Smooth muscle cell (in vitro differentiated cells): Measurements from ENCODE around the gene TMEM116. TPM values are rescaled to one million over a fixed set of nuclear protein-coding genes. Genes with fewer than 3 reads are reported as not detected.

Experiments
- DNase-seq: peaks from one replicate; lab custom pipeline; 2025; ENCODE audit not compliant: unreplicated experiment; lab: John Stamatoyannopoulos, UW
- H2AFZ ChIP-seq: fragments of 200-600 bp; sonication (generic); 2 replicates; pipeline ENCODE4 v1.6.0; 2016; ENCODE audit warnings: antibody characterized with exemption, low read depth, mild to moderate bottlenecking
- H3F3A ChIP-seq: fragments of 200-600 bp; sonication (generic); 2 replicates; pipeline ENCODE4 v1.6.0; 2017; ENCODE audit warnings: antibody characterized with exemption, low read depth
- H3K27ac ChIP-seq: fragments of 200-600 bp; sonication (generic); 2 replicates; pipeline ENCODE4 v1.5.1; 2016; ENCODE audit warnings: low read depth, mild to moderate bottlenecking
- H3K27me3 ChIP-seq: fragments of 200-600 bp; sonication (generic); 2 replicates; pipeline ENCODE4 v1.6.1; 2016; ENCODE audit warnings: low read depth, mild to moderate bottlenecking
- H3K36me3 ChIP-seq: fragments of 200-600 bp; sonication (generic); 2 replicates; pipeline ENCODE4 v1.5.1; 2016; ENCODE audit warnings: low read depth
- H3K4me1 ChIP-seq: fragments of 200-600 bp; sonication (generic); 2 replicates; pipeline ENCODE4 v1.5.1; 2016; ENCODE audit warnings: low read depth
- H3K4me2 ChIP-seq: fragments of 200-600 bp; sonication (generic); 2 replicates; pipeline ENCODE4 v1.6.0; 2016; ENCODE audit warnings: mild to moderate bottlenecking
- H3K4me3 ChIP-seq: fragments of 200-600 bp; sonication (generic); 2 replicates; pipeline ENCODE4 v1.5.1; 2016; ENCODE audit warnings: mild to moderate bottlenecking
- H3K79me2 ChIP-seq: fragments of 200-600 bp; sonication (generic); 2 replicates; pipeline ENCODE4 v1.6.0; 2016; ENCODE audit warnings: low read depth, mild to moderate bottlenecking
- H3K9ac ChIP-seq: fragments of 200-600 bp; sonication (generic); 2 replicates; pipeline ENCODE4 v1.6.0; 2016; ENCODE audit warnings: low read depth
- H3K9me3 ChIP-seq: fragments of 200-600 bp; sonication (generic); replicated peaks from 2 replicates; pipeline ENCODE4 v1.5.1; 2016; ENCODE audit warnings: low read depth
- H4K20me1 ChIP-seq: fragments of 200-600 bp; sonication (generic); 2 replicates; pipeline ENCODE4 v1.6.0; 2016; ENCODE audit warnings: low read depth
- WGBS: methylation state at CpG from one replicate; pipeline ENCODE4 v1.1.7; 2016; ENCODE audit warnings: low lambda C conversion rate; 5-methylcytosine and 5-hydroxymethylcytosine counted together
- polyA plus RNA-seq: library from polyadenylated mRNA; unstranded; fragments of >200 nt; fragmentation: Nextera tagmentation; extraction: Ambion mirVana; gene quantifications from 2 replicates; pipeline ENCODE4 v1.2.1, GENCODE V29; 2016
- total RNA-seq: library from RNA; depleted of rRNA; stranded (reverse); fragments of >200 nt; gene quantifications from 2 replicates; pipeline ENCODE4 v1.2.3, GENCODE V29; 2014
- TF ChIP-seq, protein P1 (sequence below): fragments of 200-600 bp; sonication (generic); IDR thresholded peaks from 2 replicates; pipeline ENCODE4 v1.5.1; 2017; ENCODE audit warnings: borderline replicate concordance, mild to moderate bottlenecking, antibody characterized with exemption; ENCODE audit not compliant: insufficient read depth, poor library complexity, severe bottlenecking

TMEM116 gene
- total and polyA plus RNA-seq, 2 experiments from 2014 or later: 5.7 to 9.7 TPM

GRCh38 chr12:111932241-111932640, 80.7 kb downstream of the TMEM116 start:
- DNase-seq: no peak
- H3K4me2 ChIP-seq: no peak overlapping the region
- no peak overlapping the region for H3K9ac ChIP-seq
- H3K4me1 ChIP-seq: no peaks in the 10 kb centered on the region
- H3K27ac ChIP-seq: no peak overlapping the region
- no peak overlapping the region for H3K4me3 ChIP-seq
- H4K20me1 ChIP-seq: no peaks in the 10 kb centered on the region
- TF ChIP-seq, protein P1, sequence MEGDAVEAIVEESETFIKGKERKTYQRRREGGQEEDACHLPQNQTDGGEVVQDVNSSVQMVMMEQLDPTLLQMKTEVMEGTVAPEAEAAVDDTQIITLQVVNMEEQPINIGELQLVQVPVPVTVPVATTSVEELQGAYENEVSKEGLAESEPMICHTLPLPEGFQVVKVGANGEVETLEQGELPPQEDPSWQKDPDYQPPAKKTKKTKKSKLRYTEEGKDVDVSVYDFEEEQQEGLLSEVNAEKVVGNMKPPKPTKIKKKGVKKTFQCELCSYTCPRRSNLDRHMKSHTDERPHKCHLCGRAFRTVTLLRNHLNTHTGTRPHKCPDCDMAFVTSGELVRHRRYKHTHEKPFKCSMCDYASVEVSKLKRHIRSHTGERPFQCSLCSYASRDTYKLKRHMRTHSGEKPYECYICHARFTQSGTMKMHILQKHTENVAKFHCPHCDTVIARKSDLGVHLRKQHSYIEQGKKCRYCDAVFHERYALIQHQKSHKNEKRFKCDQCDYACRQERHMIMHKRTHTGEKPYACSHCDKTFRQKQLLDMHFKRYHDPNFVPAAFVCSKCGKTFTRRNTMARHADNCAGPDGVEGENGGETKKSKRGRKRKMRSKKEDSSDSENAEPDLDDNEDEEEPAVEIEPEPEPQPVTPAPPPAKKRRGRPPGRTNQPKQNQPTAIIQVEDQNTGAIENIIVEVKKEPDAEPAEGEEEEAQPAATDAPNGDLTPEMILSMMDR: no peak
- no peak overlapping the region for H2AFZ ChIP-seq
- H3K79me2 ChIP-seq: no peaks in the 10 kb centered on the region
- no peaks in the 10 kb centered on the region for H3K36me3 ChIP-seq
- H3K27me3 ChIP-seq: no peaks in the 10 kb centered on the region
- no peaks in the 10 kb centered on the region for H3K9me3 ChIP-seq
- H3F3A ChIP-seq: no peaks in the 10 kb centered on the region
- WGBS: 96% methylated on average over 5 of the region's 5 CpGs

- DNase-seq: no peak
- H3K9me3 ChIP-seq: no peaks in the 10 kb centered on the region
- H3K9ac ChIP-seq: no peak overlapping the region
- no peak overlapping the region for H2AFZ ChIP-seq
- no peaks in the 10 kb centered on the region for H4K20me1 ChIP-seq
- H3K4me1 ChIP-seq: no peaks in the 10 kb centered on the region
- H3K79me2 ChIP-seq: no peaks in the 10 kb centered on the region
- no peak overlapping the region for H3K4me2 ChIP-seq
- TF ChIP-seq, protein P1: no peak
- no peaks in the 10 kb centered on the region for H3K36me3 ChIP-seq
- H3K27ac ChIP-seq: no peak overlapping the region
- 98% methylated on average over 5 of the region's 5 CpGs for WGBS
- no peaks in the 10 kb centered on the region for H3F3A ChIP-seq
- no peak overlapping the region for H3K4me3 ChIP-seq
- H3K27me3 ChIP-seq: no peaks in the 10 kb centered on the region
These were observed 85.6 kb downstream of the TMEM116 start for GRCh38 chr12:111927346-111927745.

DNA sequence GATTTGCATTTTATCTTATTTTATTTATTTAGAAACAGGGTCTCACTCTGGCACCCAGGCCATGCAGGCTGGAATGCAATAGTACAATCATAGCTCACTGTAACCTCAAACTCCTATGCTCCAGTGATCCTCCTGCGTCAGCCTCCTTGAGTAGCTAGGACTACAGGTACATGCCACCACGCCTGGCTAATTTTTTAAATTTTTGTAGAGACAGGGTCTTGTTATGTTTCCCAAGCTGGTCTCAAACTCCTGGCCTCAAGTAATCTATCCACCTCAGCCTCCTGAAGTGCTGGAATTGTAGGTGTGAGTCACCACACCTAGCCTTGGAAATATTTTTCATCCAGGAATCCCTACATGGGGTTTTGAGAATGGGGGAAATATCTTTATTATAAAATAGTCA, 86.3 kb downstream of the TMEM116 start:
- no peak overlapping the region for H3K27ac ChIP-seq
- no peak overlapping the region for H2AFZ ChIP-seq
- H4K20me1 ChIP-seq: no peaks in the 10 kb centered on the region
- no peaks in the 10 kb centered on the region for H3K79me2 ChIP-seq
- no peaks in the 10 kb centered on the region for H3F3A ChIP-seq
- H3K36me3 ChIP-seq: no peaks in the 10 kb centered on the region
- no peaks in the 10 kb centered on the region for H3K27me3 ChIP-seq
- H3K9me3 ChIP-seq: no peaks in the 10 kb centered on the region
- WGBS: 100% methylated on average over 2 of the region's 2 CpGs
- H3K4me2 ChIP-seq: no peak overlapping the region
- no peaks in the 10 kb centered on the region for H3K4me1 ChIP-seq
- TF ChIP-seq, protein P1: no peak
- DNase-seq: no peak
- H3K9ac ChIP-seq: no peak overlapping the region
- no peak overlapping the region for H3K4me3 ChIP-seq

DNA sequence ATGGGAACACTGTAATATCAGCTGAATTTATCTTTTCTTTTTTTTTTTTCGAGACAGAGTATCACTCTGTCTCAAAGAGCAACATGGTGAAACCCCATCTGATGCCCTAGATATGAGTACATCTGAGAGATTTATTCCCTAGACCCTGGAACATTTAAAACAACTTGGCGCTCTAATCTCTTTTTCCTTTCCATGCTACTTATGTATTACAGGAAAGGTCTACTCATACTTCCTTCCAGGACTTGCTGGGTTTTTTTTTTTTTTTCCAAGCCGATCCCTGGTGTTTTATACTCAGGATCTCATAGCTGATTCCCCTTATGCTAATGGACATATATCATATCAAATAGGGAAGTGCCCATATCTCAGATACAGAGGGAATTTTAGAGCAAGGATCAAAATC, 87.8 kb downstream of the TMEM116 start:
- H3K4me3 ChIP-seq: no peak overlapping the region
- H4K20me1 ChIP-seq: no peaks in the 10 kb centered on the region
- no peak overlapping the region for H2AFZ ChIP-seq
- no peaks in the 10 kb centered on the region for H3K27me3 ChIP-seq
- H3K9me3 ChIP-seq: no peaks in the 10 kb centered on the region
- no peaks in the 10 kb centered on the region for H3K79me2 ChIP-seq
- no peak overlapping the region for H3K9ac ChIP-seq
- H3K27ac ChIP-seq: no peak overlapping the region
- no peaks in the 10 kb centered on the region for H3K36me3 ChIP-seq
- no peak for DNase-seq
- H3K4me1 ChIP-seq: no peaks in the 10 kb centered on the region
- TF ChIP-seq, protein P1: no peak
- H3F3A ChIP-seq: no peaks in the 10 kb centered on the region
- H3K4me2 ChIP-seq: no peak overlapping the region
- 88% methylated on average over 3 of the region's 3 CpGs for WGBS
